Endothelial cell of umbilical vein (primary cell): ENCODE results near the gene RND3. TPM values are rescaled to one million over a fixed set of nuclear protein-coding genes. Genes with fewer than 3 reads are reported as not detected.
A peak's percentile ranks its signal among the peaks of the same experiment; 100 is the strongest.

Source experiments
- BruUV-seq: library from RNA; stranded (reverse); fragments of 400-500 nt; replicated peaks from 2 replicates; lab custom pipeline; 2021; lab: Mats Ljungman, UMichigan
- CTCF ChIA-PET: fragments of 300-600, 350-600 bp; sonication (Branson Sonifier 250); formaldehyde crosslinking; loops from one replicate; lab custom pipeline; 2021; ENCODE audit warnings: antibody characterized with exemption, inconsistent platforms; lab: Charles Lee
- POLR2A ChIA-PET: fragments of 300-600, 350-600 bp; sonication (Branson Sonifier 250); formaldehyde crosslinking; loops from one replicate; lab custom pipeline; 2021; ENCODE audit warnings: antibody characterized with exemption, inconsistent platforms; lab: Charles Lee
- DNase-seq: peaks from one replicate; pipeline ENCODE4 v3.0.0-alpha.2; 2011; ENCODE audit warnings: low read depth, low spot score
- FAIRE-seq: peaks from 2 replicates; lab custom pipeline; 2011; peaks lifted over from hg19 to GRCh38; lab: Jason Lieb, UNC
- H2AFZ ChIP-seq: 2 replicates; pipeline ENCODE4 v1.6.0; 2012; ENCODE audit warnings: low read depth, low read length, control low read depth, inconsistent platforms
- H3K27ac ChIP-seq: 2 replicates; pipeline ENCODE4 v1.5.1; 2011; ENCODE audit warnings: low read depth, mild to moderate bottlenecking, control low read depth, low read length, moderate library complexity; ENCODE audit not compliant: insufficient read depth
- H3K27me3 ChIP-seq, 2 experiments: 2 replicates each; pipeline versions ENCODE4 v1.6.0 to v1.6.1; 2011; ENCODE audit warnings: low read length in 2 of 2, mixed read lengths in 1 of 2; ENCODE audit not compliant: control insufficient read depth in 2 of 2, insufficient read depth in 2 of 2
- H3K36me3 ChIP-seq, 2 experiments: 2 replicates in 1 of 2; 3 replicates in 1 of 2; pipeline ENCODE4 v1.5.1; 2011; ENCODE audit warnings: low read length in 2 of 2, mild to moderate bottlenecking in 1 of 2, moderate library complexity in 1 of 2; ENCODE audit not compliant: control insufficient read depth in 2 of 2, insufficient read depth in 2 of 2; ENCODE audit errors: extremely low read depth in 1 of 2
- H3K4me1 ChIP-seq: 3 replicates; pipeline ENCODE4 v1.5.1; 2011; ENCODE audit warnings: mild to moderate bottlenecking, low read length; ENCODE audit not compliant: control insufficient read depth, insufficient read depth; ENCODE audit errors: extremely low read depth
- H3K4me2 ChIP-seq: 2 replicates; pipeline ENCODE4 v1.6.1; 2011; ENCODE audit warnings: low read length, control low read depth, mixed read lengths; ENCODE audit not compliant: insufficient read depth
- H3K4me3 ChIP-seq, 3 experiments: fragments of 200-600 bp in 1 of 3; sonication (generic), shearing (Covaris generic) in 1 of 3; replicated peaks in 1 of 3; 2 replicates each; pipeline ENCODE4 v1.5.1; 2011 to 2016; ENCODE audit warnings: control low read depth in 3 of 3, low read length in 3 of 3, mild to moderate bottlenecking in 2 of 3, inconsistent platforms in 1 of 3, low read depth in 1 of 3, moderate library complexity in 1 of 3; ENCODE audit not compliant: insufficient read depth in 1 of 3
- H3K79me2 ChIP-seq: 2 replicates; pipeline ENCODE4 v1.6.0; 2012; ENCODE audit warnings: low read length, inconsistent platforms; ENCODE audit not compliant: control insufficient read depth, insufficient read depth
- H3K9ac ChIP-seq: replicated peaks from 2 replicates; pipeline ENCODE3; 2011; ENCODE audit warnings: low read length, control low read depth; ENCODE audit not compliant: insufficient read depth; ENCODE audit errors: extremely low read depth
- H3K9me1 ChIP-seq: replicated peaks from 3 replicates; pipeline ENCODE4 v1.6.0; 2011; ENCODE audit warnings: mild to moderate bottlenecking, low read length; ENCODE audit not compliant: control insufficient read depth, insufficient read depth; ENCODE audit errors: extremely low read depth
- H3K9me3 ChIP-seq: replicated peaks from 2 replicates; pipeline ENCODE4 v1.5.1; 2012; ENCODE audit warnings: low read length, inconsistent platforms; ENCODE audit not compliant: control insufficient read depth, insufficient read depth
- H4K20me1 ChIP-seq: replicated peaks from 2 replicates; pipeline ENCODE3; 2011; ENCODE audit warnings: mild to moderate bottlenecking, low read length; ENCODE audit not compliant: control insufficient read depth, insufficient read depth; ENCODE audit errors: extremely low read depth
- EZH2 ChIP-seq: IDR thresholded peaks from 2 replicates; pipeline ENCODE4 v1.6.1; 2012; ENCODE audit warnings: borderline replicate concordance, low read depth, mild to moderate bottlenecking, moderate library complexity, low read length, inconsistent platforms; ENCODE audit not compliant: severe bottlenecking
- FOS ChIP-seq: IDR thresholded peaks from 2 replicates; pipeline ENCODE4 v1.6.1; 2011; ENCODE audit warnings: mild to moderate bottlenecking, low read length, moderate library complexity, borderline replicate concordance; ENCODE audit not compliant: insufficient read depth
- GATA2 ChIP-seq: IDR thresholded peaks from 2 replicates; pipeline ENCODE4 v1.7.0; 2011; ENCODE audit warnings: low read depth, mild to moderate bottlenecking, moderate library complexity, mixed read lengths, low read length; ENCODE audit not compliant: insufficient read length, insufficient read depth
- JUN ChIP-seq: IDR thresholded peaks from 2 replicates; pipeline ENCODE4 v1.6.1; 2011; ENCODE audit warnings: borderline replicate concordance, low read depth; ENCODE audit not compliant: insufficient read length, insufficient read depth
- MYC ChIP-seq: IDR thresholded peaks from one replicate; pipeline ENCODE4 v1.6.1; 2011; ENCODE audit warnings: mild to moderate bottlenecking, low read depth, low read length
- POLR2A ChIP-seq: IDR thresholded peaks from 2 replicates; pipeline ENCODE4 v1.6.1; 2012; ENCODE audit warnings: low read depth, mild to moderate bottlenecking, control low read depth, low read length
- POLR2AphosphoS5 ChIP-seq: IDR thresholded peaks from 2 replicates; pipeline ENCODE4 v1.6.1; 2012; ENCODE audit warnings: low read depth, mild to moderate bottlenecking, control low read depth, low read length, moderate library complexity; ENCODE audit not compliant: insufficient read depth
- dilution Hi-C: fragments of 300-500 bp; cut with MboI; formaldehyde crosslinking; loops from one replicate; pipeline ENCODE4 v1.15.0; 2019; ENCODE audit warnings: low sequenced_read_pairs; ENCODE audit not compliant: extremely low pct_ligation_motif_present
- intact Hi-C: fragments of 100-400 bp; cut with micrococcal nuclease; formaldehyde crosslinking; loops from one replicate; pipeline ENCODE4 v1.10.0; 2022
- polyA plus RNA-seq, 4 experiments: library from polyadenylated mRNA; depleted of rRNA in 3 of 4; stranded (reverse) in 3 of 4; unstranded in 1 of 4; fragments of >200 nt; gene quantifications; 2 replicates each; pipeline versions ENCODE4 v1.2.1 to v1.2.3, GENCODE V29; 2011 to 2012; ENCODE audit warnings: missing spikeins in 1 of 4
- total RNA-seq: library from RNA; stranded (reverse); gene quantifications from 2 replicates; pipeline ENCODE4 v1.2.3, GENCODE V29; 2021
- TF ChIP-seq, protein P1 (sequence below): IDR thresholded peaks from 2 replicates; pipeline ENCODE4 v1.6.1; 2011; ENCODE audit not compliant: insufficient read depth, insufficient read length
- TF ChIP-seq, protein P2 (sequence below), 2 donors: IDR thresholded peaks; 1 replicate in 1 of 2; 2 replicates in 1 of 2; pipeline ENCODE4 v1.5.1; 2011; ENCODE audit warnings: low read length in 2 of 2, mild to moderate bottlenecking in 2 of 2, moderate library complexity in 2 of 2, control low read depth in 1 of 2, inconsistent platforms in 1 of 2, low read depth in 1 of 2; ENCODE audit not compliant: insufficient read depth in 1 of 2; ENCODE audit errors: extremely low read depth in 1 of 2

Gene RND3
- total and polyA plus RNA-seq, 2 donors (not counting 3 experiments of a cell fraction or from before 2014, with no cell fraction given): 53.3 to 158 TPM

DNA sequence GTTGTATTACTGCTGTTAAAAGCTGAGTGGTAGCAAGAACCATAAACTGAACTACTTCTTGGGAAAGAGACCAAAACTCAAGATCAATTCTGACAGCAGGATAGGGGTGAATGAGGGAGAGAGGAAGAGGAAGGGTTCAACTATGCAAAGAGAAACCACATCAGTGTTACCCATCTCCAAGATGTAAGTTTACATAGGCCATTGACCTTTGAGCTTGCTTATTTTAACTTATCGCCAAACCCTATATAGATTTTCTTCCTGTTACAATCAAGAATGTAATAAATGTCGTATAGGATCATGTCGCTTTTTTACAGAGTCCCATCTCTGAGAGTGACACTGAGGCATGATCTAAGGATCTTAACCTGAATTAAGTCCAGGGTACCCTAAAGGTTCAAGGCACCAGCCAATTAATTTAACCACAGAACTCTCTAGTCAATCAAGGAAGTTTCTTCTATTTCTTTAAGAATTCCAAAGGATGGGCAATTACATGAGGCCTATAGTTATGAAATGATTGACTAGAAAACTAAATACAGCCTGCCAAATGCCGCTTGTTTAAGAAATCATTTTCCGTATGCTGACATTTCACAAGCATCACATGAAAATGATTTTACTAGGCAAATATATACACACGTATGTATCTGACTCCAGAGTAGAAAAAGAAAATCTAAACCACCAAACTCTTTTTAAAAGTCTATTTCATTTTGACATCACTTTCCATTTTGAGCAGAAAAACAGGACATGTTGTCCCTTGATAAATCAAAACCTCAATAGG lies 11.8 kb downstream of the RND3 start:
- H3K36me3 ChIP-seq: peaks cover 15 to 62% of the 10 kb centered on the region in 2 experiments
- peak overlapping the region in 1 of 3 experiments; percentile 3 for H3K4me3 ChIP-seq
- peaks cover 99% of the 10 kb centered on the region for H3K4me1 ChIP-seq
- H4K20me1 ChIP-seq: peaks cover 24% of the 10 kb centered on the region
- H3K9ac ChIP-seq: peak overlapping the region; percentile 66
- H3K79me2 ChIP-seq: peaks cover 100% of the 10 kb centered on the region
- no peaks in the 10 kb centered on the region for H3K9me1 ChIP-seq
- ChIA-PET CTCF (interaction anchor here (0.8 to 2.1 kb wide), 12 partner anchors 8 to 884 kb away, joined by 3 to 13 read pairs (median 6); no protein-coding TSS in a partner anchor), POLR2A (interaction anchor here (1.1 to 4.2 kb wide), 4 partner anchors 8 to 51 kb away, joined by 5 to 15 read pairs (median 8); no protein-coding TSS in a partner anchor)
- peak overlapping the region; percentile 83 for H3K27ac ChIP-seq
- H3K4me2 ChIP-seq: peak overlapping the region; percentile 94
- BruUV-seq: no TSS peak
- no peak overlapping the region for H2AFZ ChIP-seq
- FAIRE-seq: no peak
- peak; percentile 12 for DNase-seq
- intact Hi-C loops (no loop called here), dilution Hi-C loops (loop anchor here (25.0 kb wide), 1 partner anchor 338 kb away; no protein-coding TSS in a partner anchor)
- no peak for TF ChIP-seq MYC
- TF ChIP-seq JUN: no peak
- TF ChIP-seq, protein P1, sequence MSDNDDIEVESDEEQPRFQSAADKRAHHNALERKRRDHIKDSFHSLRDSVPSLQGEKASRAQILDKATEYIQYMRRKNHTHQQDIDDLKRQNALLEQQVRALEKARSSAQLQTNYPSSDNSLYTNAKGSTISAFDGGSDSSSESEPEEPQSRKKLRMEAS: no peak
- no peak for TF ChIP-seq GATA2
- TF ChIP-seq FOS: no peak
- TF ChIP-seq, protein P2, sequence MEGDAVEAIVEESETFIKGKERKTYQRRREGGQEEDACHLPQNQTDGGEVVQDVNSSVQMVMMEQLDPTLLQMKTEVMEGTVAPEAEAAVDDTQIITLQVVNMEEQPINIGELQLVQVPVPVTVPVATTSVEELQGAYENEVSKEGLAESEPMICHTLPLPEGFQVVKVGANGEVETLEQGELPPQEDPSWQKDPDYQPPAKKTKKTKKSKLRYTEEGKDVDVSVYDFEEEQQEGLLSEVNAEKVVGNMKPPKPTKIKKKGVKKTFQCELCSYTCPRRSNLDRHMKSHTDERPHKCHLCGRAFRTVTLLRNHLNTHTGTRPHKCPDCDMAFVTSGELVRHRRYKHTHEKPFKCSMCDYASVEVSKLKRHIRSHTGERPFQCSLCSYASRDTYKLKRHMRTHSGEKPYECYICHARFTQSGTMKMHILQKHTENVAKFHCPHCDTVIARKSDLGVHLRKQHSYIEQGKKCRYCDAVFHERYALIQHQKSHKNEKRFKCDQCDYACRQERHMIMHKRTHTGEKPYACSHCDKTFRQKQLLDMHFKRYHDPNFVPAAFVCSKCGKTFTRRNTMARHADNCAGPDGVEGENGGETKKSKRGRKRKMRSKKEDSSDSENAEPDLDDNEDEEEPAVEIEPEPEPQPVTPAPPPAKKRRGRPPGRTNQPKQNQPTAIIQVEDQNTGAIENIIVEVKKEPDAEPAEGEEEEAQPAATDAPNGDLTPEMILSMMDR (IDR thresholded peaks at IDR 0.05; ENCODE audit: extremely low read depth in 1 of 2, insufficient read depth in 1 of 2, low read depth in 1 of 2, low read length in 2 of 2): no peak
- TF ChIP-seq POLR2AphosphoS5: no peak
- TF ChIP-seq EZH2: no peak
- TF ChIP-seq POLR2A: no peak
- H3K9me3 ChIP-seq: no peaks in the 10 kb centered on the region
- no peaks in the 10 kb centered on the region for H3K27me3 ChIP-seq
